ENCODE measurements around the gene LGR5. TPM values are rescaled to one million over a fixed set of nuclear protein-coding genes. Genes with fewer than 3 reads are reported as not detected.
A peak's percentile ranks its signal among the peaks of the same experiment; 100 is the strongest.

LGR5 gene
- total RNA-seq, 1 donor from 2014 or later: 1.5 TPM

DNA sequence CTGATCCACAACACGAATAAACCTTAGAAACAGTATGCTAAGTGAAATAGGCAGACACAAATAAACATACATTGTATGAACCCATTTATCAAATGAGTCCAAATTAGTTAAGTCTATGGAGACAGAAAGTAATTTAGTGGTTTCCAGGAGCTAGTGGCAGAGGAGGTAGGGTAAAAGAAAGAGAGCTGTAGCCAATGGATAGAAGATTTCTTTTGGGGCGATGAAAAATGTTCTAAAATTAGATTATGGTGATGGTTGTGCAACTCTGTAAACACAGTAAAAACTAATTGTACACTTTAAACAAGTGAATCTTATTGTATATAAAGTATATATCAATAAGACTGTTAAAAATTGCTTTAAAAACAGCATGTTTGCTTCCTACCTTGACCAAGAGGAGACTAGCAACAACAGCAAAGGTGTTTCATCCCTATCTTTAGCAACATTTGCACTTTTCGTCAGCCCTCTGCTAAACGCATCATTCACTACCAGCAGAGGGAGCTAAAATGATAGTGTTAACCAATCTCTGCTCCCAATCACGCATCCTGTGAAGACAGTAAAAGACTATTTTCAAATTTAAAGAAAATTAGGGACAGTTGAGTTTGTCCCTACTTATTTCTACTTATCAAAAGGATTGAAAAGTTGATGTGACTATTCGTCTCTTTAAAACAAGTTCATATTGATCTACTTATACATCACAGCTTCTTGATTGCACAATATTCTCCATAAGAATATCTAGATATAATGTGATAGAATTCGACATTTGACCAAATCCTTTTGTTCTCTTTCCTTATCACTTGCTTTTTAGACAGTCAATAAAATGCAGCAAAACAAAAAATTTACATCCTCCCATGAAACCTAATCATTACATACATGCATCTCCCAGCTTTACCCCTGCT is 24.0 kb upstream of the LGR5 start:
- TF ChIP-seq CTCF (IDR thresholded peaks at IDR 0.05): peak; percentile 46 to 87 (median 62)
- no peaks in the 10 kb centered on the region for H3K36me3 ChIP-seq
- H3K27me3 ChIP-seq: no peaks in the 10 kb centered on the region
- H3K9me3 ChIP-seq: no peaks in the 10 kb centered on the region
- H3K27ac ChIP-seq: no peak overlapping the region
- no peak for DNase-seq (ENCODE audit: low spot score in 2 of 2)
- no peaks in the 10 kb centered on the region for H3K4me1 ChIP-seq
- intact Hi-C loops (cut with DNase I): loop anchor here (1.0 to 2.0 kb wide), 3 partner anchors 136 to 331 kb away; no protein-coding TSS in a partner anchor
- no peak overlapping the region for H3K4me3 ChIP-seq

DNA sequence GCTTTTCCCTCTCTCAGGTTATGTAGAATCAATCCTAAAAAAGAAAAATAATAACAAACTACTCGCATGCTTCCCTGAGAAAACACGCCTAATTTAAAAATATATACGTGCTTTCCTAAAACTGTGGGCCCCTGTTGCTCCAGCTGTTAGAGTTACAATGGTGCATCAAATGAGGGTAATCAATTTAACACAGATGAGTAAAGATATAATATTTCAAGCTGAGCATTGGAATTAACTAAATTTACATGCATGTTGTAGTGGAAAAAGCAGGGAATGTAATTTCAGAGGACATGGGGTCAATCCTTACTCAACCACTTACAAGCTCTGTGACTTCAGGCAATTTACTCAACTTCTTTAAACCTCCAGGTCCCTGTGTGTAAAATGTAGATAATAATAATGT is 22.4 kb upstream of the LGR5 start:
- no peak for TF ChIP-seq CTCF (IDR thresholded peaks at IDR 0.05)
- DNase-seq (ENCODE audit: low spot score in 2 of 2): no peak
- no peaks in the 10 kb centered on the region for H3K4me1 ChIP-seq
- no peak overlapping the region for H3K27ac ChIP-seq
- H3K36me3 ChIP-seq: no peaks in the 10 kb centered on the region
- intact Hi-C loops (cut with DNase I): loop anchor here (2.0 kb wide), 1 partner anchor 330 kb away; no protein-coding TSS in a partner anchor
- no peaks in the 10 kb centered on the region for H3K27me3 ChIP-seq
- H3K4me3 ChIP-seq: no peak overlapping the region
- H3K9me3 ChIP-seq: no peaks in the 10 kb centered on the region

- Histone ChIP-seq H3K9me3 (no peaks in the 10 kb centered on the region), H3K27ac (no peak overlapping the region), H3K4me3 (no peak overlapping the region), H3K4me1 (no peaks in the 10 kb centered on the region), H3K27me3 (no peaks in the 10 kb centered on the region), H3K36me3 (no peaks in the 10 kb centered on the region)
- TF ChIP-seq CTCF (IDR thresholded peaks at IDR 0.05): no peak
- intact Hi-C loops (cut with DNase I): no loop called here
- no peak for DNase-seq (ENCODE audit: low spot score in 2 of 2)
Observed at GRCh38 chr12:71420775-71421406, 18.7 kb upstream of the LGR5 start.

GRCh38 chr12:71425568-71426299 is 13.9 kb upstream of the LGR5 start:
- no peaks in the 10 kb centered on the region for H3K9me3 ChIP-seq
- H3K4me3 ChIP-seq: no peak overlapping the region
- no peak for DNase-seq (ENCODE audit: low spot score in 2 of 2)
- H3K4me1 ChIP-seq: no peaks in the 10 kb centered on the region
- H3K27me3 ChIP-seq: no peaks in the 10 kb centered on the region
- no peak overlapping the region for H3K27ac ChIP-seq
- no peaks in the 10 kb centered on the region for H3K36me3 ChIP-seq
- TF ChIP-seq CTCF (IDR thresholded peaks at IDR 0.05): no peak
- intact Hi-C loops (cut with DNase I): no loop called here

DNA sequence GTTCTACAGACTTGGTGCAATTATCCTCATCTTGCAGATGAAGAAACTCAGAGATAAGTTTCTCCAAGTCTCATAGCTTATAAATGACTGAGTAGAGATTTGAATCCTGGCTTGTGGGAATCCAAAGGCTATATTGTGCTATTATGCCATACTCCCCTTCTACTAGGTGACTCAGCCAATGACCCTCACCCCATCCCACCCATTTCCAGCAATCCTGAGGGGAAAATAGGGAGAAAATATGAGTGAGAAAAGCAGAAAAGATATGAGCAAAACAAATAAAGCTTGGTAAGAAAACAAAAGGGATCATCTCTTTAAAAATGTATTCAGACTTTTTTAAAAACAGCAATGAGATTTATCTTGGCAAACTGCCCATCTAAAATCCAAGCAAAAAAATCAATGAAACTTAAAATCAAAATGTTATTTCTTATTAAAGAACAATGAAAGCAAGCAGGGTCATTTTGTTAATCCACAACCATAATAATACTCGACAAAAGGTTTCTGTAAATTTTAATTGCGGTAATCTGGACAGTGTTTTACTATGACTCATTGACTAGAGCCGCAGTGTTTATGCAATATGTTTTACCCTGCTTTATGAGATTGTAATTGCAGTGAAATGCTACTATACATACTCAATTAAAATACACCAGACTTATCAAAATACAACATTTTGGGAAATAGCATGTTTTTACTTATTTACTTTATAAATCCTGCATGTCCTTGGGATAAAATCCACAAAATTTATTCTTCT is 13.1 kb upstream of the LGR5 start:
- Histone ChIP-seq H3K27me3 (no peaks in the 10 kb centered on the region), H3K27ac (no peak overlapping the region), H3K4me3 (no peak overlapping the region), H3K4me1 (no peaks in the 10 kb centered on the region), H3K36me3 (no peaks in the 10 kb centered on the region), H3K9me3 (no peaks in the 10 kb centered on the region)
- no peak for TF ChIP-seq CTCF (IDR thresholded peaks at IDR 0.05)
- no peak for DNase-seq (ENCODE audit: low spot score in 2 of 2)
- intact Hi-C loops (cut with DNase I): no loop called here

All from ascending aorta (tissue), 2 donors.